Measurements from ENCODE around the gene TMEM63A.

DNA sequence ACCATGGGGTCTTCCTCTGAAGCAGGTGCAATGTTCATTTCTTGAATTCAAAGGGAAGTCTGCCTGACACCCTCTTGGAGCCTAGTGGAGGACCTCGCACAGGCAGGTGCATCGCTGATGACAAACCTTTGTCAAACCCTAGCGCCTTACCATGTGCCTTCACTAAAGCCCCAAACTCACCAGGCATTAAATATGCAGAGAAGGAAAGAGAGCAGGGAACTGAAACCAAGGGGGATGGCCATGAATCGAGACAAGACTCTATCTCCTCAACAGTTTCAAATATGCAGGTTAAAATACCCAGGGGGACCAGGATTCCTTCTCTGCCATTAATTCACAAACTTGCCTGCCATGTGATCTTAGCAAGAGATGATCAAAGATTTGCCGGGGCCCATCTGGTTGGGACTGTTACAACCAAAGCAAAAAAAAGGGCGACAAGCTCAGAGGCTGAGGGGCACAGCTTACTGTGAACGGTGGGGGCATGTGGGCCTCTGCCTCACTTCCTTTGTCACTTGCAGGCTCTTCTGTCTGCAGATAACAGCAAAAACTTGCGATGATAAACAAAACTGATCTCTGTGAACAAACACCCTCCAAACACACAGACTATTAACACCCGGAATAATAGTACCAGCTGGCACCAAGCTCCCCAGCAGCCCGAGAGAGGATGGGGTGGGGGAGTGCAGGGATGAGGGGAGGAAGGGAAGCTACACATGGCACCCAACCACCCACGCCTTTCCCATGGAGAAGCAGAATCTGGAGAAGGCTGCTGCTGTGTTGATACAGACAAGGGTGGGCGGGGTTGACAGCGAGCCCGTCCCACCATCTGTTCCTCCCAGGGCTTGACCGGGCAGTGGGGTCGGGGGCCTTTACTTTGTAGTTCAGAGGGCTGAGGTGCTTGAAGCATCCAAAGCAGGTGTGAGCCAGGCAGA is 33.9 kb downstream of the TMEM63A start:
- TF ChIP-seq ELF1 (IDR thresholded peaks at IDR 0.05) (no peak), EP300 (IDR thresholded peaks at IDR 0.05; ENCODE audit: borderline replicate concordance in 1 of 2, low read depth in 1 of 2, low read length in 1 of 2) (no peak), MXI1 (IDR thresholded peaks at IDR 0.05; ENCODE audit: low read depth, low read length) (no peak), FOXM1 (IDR thresholded peaks at IDR 0.05; ENCODE audit: low read depth) (no peak), TEAD4 (IDR thresholded peaks at IDR 0.05; ENCODE audit: borderline replicate concordance, insufficient read depth) (no peak), POLR2AphosphoS5 (IDR thresholded peaks at IDR 0.05; ENCODE audit: low read depth, low read length) (no peak), CHD2 (IDR thresholded peaks at IDR 0.05; ENCODE audit: low read length, partially characterized antibody) (no peak), JUND (IDR thresholded peaks at IDR 0.05) (no peak)
- TF ChIP-seq, protein P1, sequence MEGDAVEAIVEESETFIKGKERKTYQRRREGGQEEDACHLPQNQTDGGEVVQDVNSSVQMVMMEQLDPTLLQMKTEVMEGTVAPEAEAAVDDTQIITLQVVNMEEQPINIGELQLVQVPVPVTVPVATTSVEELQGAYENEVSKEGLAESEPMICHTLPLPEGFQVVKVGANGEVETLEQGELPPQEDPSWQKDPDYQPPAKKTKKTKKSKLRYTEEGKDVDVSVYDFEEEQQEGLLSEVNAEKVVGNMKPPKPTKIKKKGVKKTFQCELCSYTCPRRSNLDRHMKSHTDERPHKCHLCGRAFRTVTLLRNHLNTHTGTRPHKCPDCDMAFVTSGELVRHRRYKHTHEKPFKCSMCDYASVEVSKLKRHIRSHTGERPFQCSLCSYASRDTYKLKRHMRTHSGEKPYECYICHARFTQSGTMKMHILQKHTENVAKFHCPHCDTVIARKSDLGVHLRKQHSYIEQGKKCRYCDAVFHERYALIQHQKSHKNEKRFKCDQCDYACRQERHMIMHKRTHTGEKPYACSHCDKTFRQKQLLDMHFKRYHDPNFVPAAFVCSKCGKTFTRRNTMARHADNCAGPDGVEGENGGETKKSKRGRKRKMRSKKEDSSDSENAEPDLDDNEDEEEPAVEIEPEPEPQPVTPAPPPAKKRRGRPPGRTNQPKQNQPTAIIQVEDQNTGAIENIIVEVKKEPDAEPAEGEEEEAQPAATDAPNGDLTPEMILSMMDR (IDR thresholded peaks at IDR 0.05) = no peak
- TF ChIP-seq, protein P2, sequence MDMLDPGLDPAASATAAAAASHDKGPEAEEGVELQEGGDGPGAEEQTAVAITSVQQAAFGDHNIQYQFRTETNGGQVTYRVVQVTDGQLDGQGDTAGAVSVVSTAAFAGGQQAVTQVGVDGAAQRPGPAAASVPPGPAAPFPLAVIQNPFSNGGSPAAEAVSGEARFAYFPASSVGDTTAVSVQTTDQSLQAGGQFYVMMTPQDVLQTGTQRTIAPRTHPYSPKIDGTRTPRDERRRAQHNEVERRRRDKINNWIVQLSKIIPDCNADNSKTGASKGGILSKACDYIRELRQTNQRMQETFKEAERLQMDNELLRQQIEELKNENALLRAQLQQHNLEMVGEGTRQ (IDR thresholded peaks at IDR 0.05; ENCODE audit: borderline replicate concordance, low read depth, low read length) = no peak
- TF ChIP-seq, protein P3, sequence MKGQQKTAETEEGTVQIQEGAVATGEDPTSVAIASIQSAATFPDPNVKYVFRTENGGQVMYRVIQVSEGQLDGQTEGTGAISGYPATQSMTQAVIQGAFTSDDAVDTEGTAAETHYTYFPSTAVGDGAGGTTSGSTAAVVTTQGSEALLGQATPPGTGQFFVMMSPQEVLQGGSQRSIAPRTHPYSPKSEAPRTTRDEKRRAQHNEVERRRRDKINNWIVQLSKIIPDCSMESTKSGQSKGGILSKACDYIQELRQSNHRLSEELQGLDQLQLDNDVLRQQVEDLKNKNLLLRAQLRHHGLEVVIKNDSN (IDR thresholded peaks at IDR 0.05; ENCODE audit: borderline replicate concordance, low read depth) = no peak
- TF ChIP-seq, protein P4, sequence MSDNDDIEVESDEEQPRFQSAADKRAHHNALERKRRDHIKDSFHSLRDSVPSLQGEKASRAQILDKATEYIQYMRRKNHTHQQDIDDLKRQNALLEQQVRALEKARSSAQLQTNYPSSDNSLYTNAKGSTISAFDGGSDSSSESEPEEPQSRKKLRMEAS (IDR thresholded peaks at IDR 0.05; ENCODE audit: low read depth) = no peak
- TF ChIP-seq, protein P5, sequence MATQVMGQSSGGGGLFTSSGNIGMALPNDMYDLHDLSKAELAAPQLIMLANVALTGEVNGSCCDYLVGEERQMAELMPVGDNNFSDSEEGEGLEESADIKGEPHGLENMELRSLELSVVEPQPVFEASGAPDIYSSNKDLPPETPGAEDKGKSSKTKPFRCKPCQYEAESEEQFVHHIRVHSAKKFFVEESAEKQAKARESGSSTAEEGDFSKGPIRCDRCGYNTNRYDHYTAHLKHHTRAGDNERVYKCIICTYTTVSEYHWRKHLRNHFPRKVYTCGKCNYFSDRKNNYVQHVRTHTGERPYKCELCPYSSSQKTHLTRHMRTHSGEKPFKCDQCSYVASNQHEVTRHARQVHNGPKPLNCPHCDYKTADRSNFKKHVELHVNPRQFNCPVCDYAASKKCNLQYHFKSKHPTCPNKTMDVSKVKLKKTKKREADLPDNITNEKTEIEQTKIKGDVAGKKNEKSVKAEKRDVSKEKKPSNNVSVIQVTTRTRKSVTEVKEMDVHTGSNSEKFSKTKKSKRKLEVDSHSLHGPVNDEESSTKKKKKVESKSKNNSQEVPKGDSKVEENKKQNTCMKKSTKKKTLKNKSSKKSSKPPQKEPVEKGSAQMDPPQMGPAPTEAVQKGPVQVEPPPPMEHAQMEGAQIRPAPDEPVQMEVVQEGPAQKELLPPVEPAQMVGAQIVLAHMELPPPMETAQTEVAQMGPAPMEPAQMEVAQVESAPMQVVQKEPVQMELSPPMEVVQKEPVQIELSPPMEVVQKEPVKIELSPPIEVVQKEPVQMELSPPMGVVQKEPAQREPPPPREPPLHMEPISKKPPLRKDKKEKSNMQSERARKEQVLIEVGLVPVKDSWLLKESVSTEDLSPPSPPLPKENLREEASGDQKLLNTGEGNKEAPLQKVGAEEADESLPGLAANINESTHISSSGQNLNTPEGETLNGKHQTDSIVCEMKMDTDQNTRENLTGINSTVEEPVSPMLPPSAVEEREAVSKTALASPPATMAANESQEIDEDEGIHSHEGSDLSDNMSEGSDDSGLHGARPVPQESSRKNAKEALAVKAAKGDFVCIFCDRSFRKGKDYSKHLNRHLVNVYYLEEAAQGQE (IDR thresholded peaks at IDR 0.05; ENCODE audit: low read depth, low read length) = no peak

Measured in SK-N-SH (cell line).